IPS-18c (cell line): ENCODE results near the gene ECI1.

Source experiments
- H3K4me3 ChIP-seq: 2 replicates; pipeline ENCODE4 v1.7.0; 2013; ENCODE audit warnings: low read depth, mild to moderate bottlenecking, low read length, moderate library complexity; ENCODE audit not compliant: insufficient read depth
- H3K9me3 ChIP-seq: one replicate; pipeline ENCODE4 v1.6.1; 2013; ENCODE audit warnings: mild to moderate bottlenecking, low read length, moderate library complexity; ENCODE audit not compliant: control insufficient read depth, insufficient read depth

ECI1 gene

GRCh38 chr16:2282866-2283555 is 31.6 kb upstream of the ECI1 start:
- H3K4me3 ChIP-seq, result no peak overlapping the region
- H3K9me3 ChIP-seq, result no peaks in the 10 kb centered on the region

DNA sequence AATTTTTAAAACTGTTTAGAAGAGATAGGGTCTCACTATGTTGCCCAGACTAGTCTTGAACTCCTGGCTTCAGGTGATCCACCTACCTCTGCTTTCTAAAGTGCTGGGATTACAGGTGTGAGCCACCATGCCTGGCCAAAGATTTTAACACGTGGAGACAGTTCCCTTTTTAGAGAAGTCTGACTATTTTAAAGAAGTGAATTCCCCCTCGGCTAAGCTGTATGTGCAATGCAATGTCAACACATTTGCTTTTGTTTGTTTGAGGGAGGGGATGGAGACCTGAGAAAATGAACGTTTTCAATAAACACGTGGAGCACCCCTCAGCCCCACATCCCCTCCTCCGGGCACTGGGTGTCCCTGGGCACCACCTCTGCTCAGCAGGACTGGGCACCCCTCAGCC is 30.9 kb upstream of the ECI1 start:
- H3K9me3 ChIP-seq, result no peaks in the 10 kb centered on the region
- H3K4me3 ChIP-seq, result no peak overlapping the region

GRCh38 chr16:2280981-2281542 is 29.7 kb upstream of the ECI1 start:
- H3K4me3 ChIP-seq, result no peak overlapping the region
- H3K9me3 ChIP-seq, result no peaks in the 10 kb centered on the region

GRCh38 chr16:2280461-2280860 is 29.1 kb upstream of the ECI1 start:
- no peaks in the 10 kb centered on the region for H3K9me3 ChIP-seq
- H3K4me3 ChIP-seq, result no peak overlapping the region

DNA sequence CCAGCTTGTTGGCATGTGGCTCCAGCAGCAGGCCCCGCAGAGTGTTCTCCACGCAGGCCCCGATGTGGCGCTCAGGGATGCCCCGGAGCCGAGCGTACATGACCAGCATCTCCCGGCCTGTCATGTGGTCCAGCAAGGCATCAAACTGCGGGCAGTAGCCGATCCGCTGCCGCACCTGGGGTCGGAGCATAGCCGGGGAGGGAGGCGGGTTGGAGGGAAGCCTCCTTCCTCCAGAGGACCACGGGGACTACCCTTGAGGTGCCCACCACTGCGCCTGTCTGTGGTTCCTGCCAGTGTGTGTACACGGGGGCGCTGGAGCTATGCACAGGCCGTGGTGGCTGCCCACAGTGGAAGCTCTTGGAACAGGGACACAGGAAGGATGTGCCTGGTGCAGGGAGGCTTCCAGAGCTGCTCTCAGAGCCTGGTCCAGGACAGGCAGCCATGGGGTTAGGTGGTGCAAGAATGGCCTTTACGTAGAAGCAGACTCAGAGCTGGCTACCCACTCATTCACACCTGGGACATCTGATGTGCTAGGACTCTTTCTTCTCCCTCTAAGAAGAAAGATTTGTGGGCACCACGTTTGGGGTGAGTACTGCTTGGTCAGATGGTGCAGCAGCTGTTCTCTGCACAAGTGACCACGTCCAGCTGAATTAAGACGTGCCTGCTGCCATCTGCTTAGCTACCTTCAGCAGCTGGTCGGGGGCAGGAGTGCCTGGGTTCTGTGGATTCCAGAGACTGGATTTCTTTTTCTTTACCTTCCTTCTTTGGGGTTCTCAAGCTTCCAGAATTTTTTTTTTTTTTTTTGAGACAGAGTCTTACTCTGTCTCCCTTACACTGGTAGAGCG is 27.8 kb upstream of the ECI1 start:
- no peak overlapping the region for H3K4me3 ChIP-seq
- no peaks in the 10 kb centered on the region for H3K9me3 ChIP-seq

DNA sequence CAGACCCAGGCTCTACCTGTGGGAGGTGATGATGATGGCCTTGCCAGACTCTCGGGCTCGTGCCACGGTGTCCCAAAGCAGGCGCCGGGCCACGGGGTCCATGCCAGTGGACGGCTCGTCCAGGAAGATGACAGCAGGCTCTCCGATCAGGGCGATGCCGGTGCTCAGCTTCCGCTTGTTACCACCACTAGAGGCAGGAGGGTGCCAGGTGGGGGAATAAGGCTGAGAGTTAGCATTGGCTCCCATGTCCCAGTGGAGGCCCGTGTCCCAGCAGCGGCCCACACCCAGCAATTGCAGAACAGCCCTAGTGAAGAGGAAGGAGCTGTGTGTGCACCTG is 26.9 kb upstream of the ECI1 start:
- Histone ChIP-seq H3K4me3 (no peak overlapping the region), H3K9me3 (no peaks in the 10 kb centered on the region)

DNA sequence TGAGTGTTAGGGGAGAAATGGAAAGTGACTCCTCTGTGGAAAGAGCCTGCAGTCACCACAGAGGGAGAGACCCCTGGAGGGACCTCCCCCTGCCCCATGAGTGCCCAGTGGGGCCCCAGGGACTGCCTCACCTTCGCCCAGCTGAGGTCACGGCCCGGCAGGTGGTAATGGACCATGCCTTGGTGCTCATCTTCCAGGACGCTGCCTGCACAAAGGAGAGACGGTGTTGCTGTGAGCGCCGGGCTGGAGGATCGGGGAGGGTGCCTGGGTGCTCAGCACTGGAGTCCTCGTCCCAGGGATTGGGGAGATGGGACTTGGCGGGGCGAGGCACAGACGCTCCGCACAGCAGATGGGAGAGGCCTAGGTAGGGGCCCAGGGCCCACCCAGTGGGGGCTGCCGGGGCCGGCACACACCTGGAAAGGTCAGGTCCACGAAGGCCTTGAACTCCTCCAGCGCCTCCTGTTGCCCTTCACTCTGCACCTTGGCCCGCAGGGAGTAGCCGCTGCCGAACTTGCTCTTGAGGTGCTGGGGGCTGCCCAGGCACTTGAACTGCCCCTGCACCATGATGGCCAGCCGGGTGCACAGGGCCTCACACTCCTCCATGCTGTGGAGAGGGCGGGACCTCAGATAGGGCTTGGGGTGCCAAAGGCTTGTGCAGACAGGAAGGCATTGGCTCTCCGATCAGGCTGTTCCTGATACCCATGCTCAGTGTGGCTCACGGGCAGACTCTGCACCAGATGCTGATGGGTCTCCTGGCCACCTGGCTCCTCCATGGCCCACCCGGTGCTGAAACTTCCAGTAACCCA is 26.3 kb upstream of the ECI1 start:
- Histone ChIP-seq H3K9me3 (no peaks in the 10 kb centered on the region), H3K4me3 (no peak overlapping the region)

DNA sequence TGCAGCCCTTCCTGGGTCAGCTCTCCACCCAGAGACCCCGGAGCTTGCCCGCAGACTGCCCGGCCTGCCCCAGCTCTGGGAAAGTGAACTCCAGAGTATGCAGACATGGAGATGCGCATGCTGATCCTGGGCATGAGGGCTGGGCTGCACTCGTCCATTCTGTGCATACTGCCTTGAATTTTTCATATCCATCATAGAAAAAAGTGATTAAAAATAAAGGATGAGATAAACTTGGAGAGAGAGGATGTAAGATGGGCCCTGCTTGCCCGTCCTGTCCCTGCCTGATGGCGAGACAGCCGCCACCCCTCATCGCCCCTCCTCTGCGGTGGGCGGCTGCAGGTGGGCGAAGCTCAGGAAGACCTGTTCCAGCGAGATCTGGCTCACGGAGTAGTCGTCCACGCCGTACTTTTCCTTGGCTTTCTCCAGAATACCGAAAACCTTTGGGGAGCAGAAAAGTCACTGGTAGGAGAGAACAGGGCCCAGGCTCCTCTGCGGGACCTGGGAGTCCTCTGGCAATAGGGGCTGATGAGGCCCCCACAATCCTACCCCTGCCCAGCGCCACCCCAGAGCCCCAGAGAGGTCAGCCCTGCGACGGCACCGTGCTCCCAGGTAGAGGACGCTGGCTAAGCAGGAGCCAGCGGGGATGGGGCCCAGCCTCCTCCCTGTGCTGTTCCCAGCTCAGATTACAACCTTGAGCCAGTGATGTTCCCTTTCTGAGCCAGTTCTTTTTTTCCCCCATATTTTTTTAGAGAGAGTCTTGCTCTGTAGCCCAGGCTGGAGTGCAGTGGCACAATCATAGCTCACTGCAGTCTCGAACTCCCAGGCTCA is 25.2 kb upstream of the ECI1 start:
- no peak overlapping the region for H3K4me3 ChIP-seq
- no peaks in the 10 kb centered on the region for H3K9me3 ChIP-seq

- Histone ChIP-seq H3K4me3 (no peak overlapping the region), H3K9me3 (no peaks in the 10 kb centered on the region)
These were observed 24.3 kb upstream of the ECI1 start for GRCh38 chr16:2275476-2276367.

- Histone ChIP-seq H3K9me3 (no peaks in the 10 kb centered on the region), H3K4me3 (no peak overlapping the region)
These were observed 22.5 kb upstream of the ECI1 start for GRCh38 chr16:2273931-2274330.

GRCh38 chr16:2273484-2273883 is 22.1 kb upstream of the ECI1 start:
- Histone ChIP-seq H3K9me3 (no peaks in the 10 kb centered on the region), H3K4me3 (no peak overlapping the region)

GRCh38 chr16:2271848-2272461 is 20.6 kb upstream of the ECI1 start:
- no peaks in the 10 kb centered on the region for H3K9me3 ChIP-seq
- no peak overlapping the region for H3K4me3 ChIP-seq

- Histone ChIP-seq H3K4me3 (no peak overlapping the region), H3K9me3 (no peaks in the 10 kb centered on the region)
These were observed 19.4 kb upstream of the ECI1 start for GRCh38 chr16:2270588-2271470.

DNA sequence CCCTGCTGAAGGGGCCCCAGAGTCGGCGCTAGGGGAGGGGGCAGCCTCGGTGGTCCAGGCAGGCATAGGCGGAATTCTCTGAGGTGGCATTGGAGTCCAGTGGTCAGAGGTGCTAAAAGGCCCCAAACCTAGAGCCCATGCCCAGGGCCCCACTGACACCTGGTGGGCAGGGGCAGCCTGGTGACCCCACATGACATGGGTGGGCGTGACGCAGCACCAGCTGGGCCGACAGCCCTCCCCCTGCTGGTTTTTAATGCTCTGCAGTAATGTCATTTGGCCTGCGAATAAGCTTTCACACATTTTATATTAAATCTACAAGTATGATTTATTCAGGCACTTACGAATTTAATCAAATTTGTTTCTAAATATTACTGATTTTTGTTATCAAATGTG is 18.7 kb upstream of the ECI1 start:
- no peak overlapping the region for H3K4me3 ChIP-seq
- no peaks in the 10 kb centered on the region for H3K9me3 ChIP-seq
